CD4-positive, alpha-beta memory T cell (primary cell): ENCODE data around the gene DVL2. TPM values are rescaled to one million over a fixed set of nuclear protein-coding genes. Genes with fewer than 3 reads are reported as not detected.

Source experiments
- CTCF ChIA-PET: fragments of 350-600 bp; sonication (Branson Sonifier 250); formaldehyde crosslinking; loops from one replicate; lab custom pipeline; 2021; ENCODE audit warnings: inconsistent platforms; ENCODE audit not compliant: partially characterized antibody; lab: Charles Lee
- POLR2A ChIA-PET: fragments of 350-600 bp; sonication (Branson Sonifier 250); formaldehyde crosslinking; loops from one replicate; lab custom pipeline; 2021; ENCODE audit not compliant: partially characterized antibody; lab: Charles Lee
- DNase-seq, 5 donors: peaks; one replicate each; pipeline versions ENCODE4 v3.0.0 to v3.0.0-alpha.2; 2020 to 2022; ENCODE audit warnings: mixed read lengths in 1 of 5
- H3K27ac ChIP-seq: one replicate; pipeline ENCODE4 v1.7.0; 2013; ENCODE audit warnings: low read depth, low read length
- H3K27me3 ChIP-seq: 2 replicates; pipeline ENCODE4 v1.7.0; 2013; ENCODE audit warnings: mild to moderate bottlenecking, low read length, moderate library complexity; ENCODE audit not compliant: insufficient read depth
- H3K36me3 ChIP-seq: 2 replicates; pipeline ENCODE4 v1.7.0; 2013; ENCODE audit warnings: mild to moderate bottlenecking, low read length, moderate library complexity; ENCODE audit not compliant: insufficient read depth
- H3K4me1 ChIP-seq: 2 replicates; pipeline ENCODE4 v1.7.0; 2013; ENCODE audit warnings: mild to moderate bottlenecking, low read length, moderate library complexity; ENCODE audit not compliant: insufficient read depth
- H3K4me3 ChIP-seq, 2 donors: one replicate each; pipeline ENCODE4 v1.7.0; 2013; ENCODE audit warnings: low read length in 2 of 2, mild to moderate bottlenecking in 1 of 2
- H3K9me3 ChIP-seq, 2 donors: one replicate each; pipeline ENCODE4 v1.7.0; 2013; ENCODE audit warnings: low read length in 2 of 2, control low read depth in 1 of 2; ENCODE audit not compliant: control insufficient read depth in 1 of 2
- H3K27ac Mint-ChIP-seq, 7 donors: one replicate each; pipeline ENCODE4 v1.8.0; 2020 to 2021; ENCODE audit warnings: mixed read lengths in 7 of 7, mild to moderate bottlenecking in 6 of 7, inconsistent platforms in 3 of 7, moderate library complexity in 3 of 7
- H3K27me3 Mint-ChIP-seq, 2 donors: one replicate each; pipeline ENCODE4 v1.8.0; 2020 to 2021; ENCODE audit warnings: mixed read lengths in 2 of 2
- H3K36me3 Mint-ChIP-seq, 2 donors: one replicate each; pipeline ENCODE4 v1.8.0; 2020 to 2021; ENCODE audit warnings: mixed read lengths in 2 of 2, inconsistent platforms in 1 of 2, mild to moderate bottlenecking in 1 of 2
- H3K4me1 Mint-ChIP-seq, 4 donors: one replicate each; pipeline ENCODE4 v1.8.0; 2020 to 2021; ENCODE audit warnings: mixed read lengths in 4 of 4, mild to moderate bottlenecking in 1 of 4
- H3K4me3 Mint-ChIP-seq, 8 donors: one replicate each; pipeline ENCODE4 v1.8.0; 2020 to 2021; ENCODE audit warnings: mixed read lengths in 8 of 8, mild to moderate bottlenecking in 7 of 8, moderate library complexity in 6 of 8, inconsistent platforms in 3 of 8
- H3K9me3 Mint-ChIP-seq, 8 donors: one replicate each; pipeline ENCODE4 v1.8.0; 2020 to 2021; ENCODE audit warnings: mixed read lengths in 8 of 8, mild to moderate bottlenecking in 5 of 8, inconsistent platforms in 3 of 8, moderate library complexity in 1 of 8
- intact Hi-C: fragments of 100-400 bp; cut with micrococcal nuclease; formaldehyde crosslinking; loops from one replicate; pipeline ENCODE4 v1.15.1; 2023
- polyA plus RNA-seq, 2 donors: library from polyadenylated mRNA; unstranded; fragments of 300-500 nt; fragmentation: Illumina TruSeq; gene quantifications; one replicate each; pipeline ENCODE4 v1.2.3, GENCODE V29; 2021
- total RNA-seq, 2 experiments: library from RNA; stranded (reverse); gene quantifications; one replicate each; pipeline ENCODE4 v1.2.3, GENCODE V29; 2021

The DVL2 gene
- 10 to 100 TPM; 75.1 to 76.8 TPM for total RNA-seq
- polyA plus RNA-seq, result 10 to 100 TPM; 22.0 to 23.7 TPM

GRCh38 chr17:7234083-7234951 is at the start of gene DVL2:
Gene DVL2, minus strand, starts transcription at chr17:7234517. Its CDS starts 255 bp downstream, at chr17:7234262.
- H3K27ac ChIP-seq, result peak within 1 kb of the TSS; percentile 87
- H3K4me3 ChIP-seq, result peak within 1 kb of the TSS; percentile 48 to 98
- H3K27me3 Mint-ChIP-seq, result no peaks in the 10 kb centered on the region
- H3K4me1 Mint-ChIP-seq, result peaks cover 34 to 60% (median 48%) of the 10 kb centered on the region in 4 donors
- H3K36me3 ChIP-seq, result peaks cover 26% of the 10 kb centered on the region
- intact Hi-C loops, result loop anchor here (1.0 to 10.0 kb wide), 2 partner anchors 15 to 610 kb away; partner anchors contain the start of genes ACADVL and DLG4
- POLR2A ChIA-PET, result interaction anchor here (0.5 to 17.6 kb wide), 20 partner anchors 9 to 453 kb away, joined by 3 to 435 read pairs (median 4); partner anchors contain the start of genes ACADVL, ACAP1, ATP1B2 and CTDNEP1
- peak; percentile 93 to 97 (median 94) for DNase-seq
- H3K4me1 ChIP-seq, result peaks cover 54% of the 10 kb centered on the region
- H3K36me3 Mint-ChIP-seq, result peaks cover 18 to 50% of the 10 kb centered on the region in 2 donors
- peak within 1 kb of the TSS; percentile 94 to 98 (median 96) for H3K27ac Mint-ChIP-seq
- H3K9me3 ChIP-seq, result no peaks in the 10 kb centered on the region
- H3K4me3 Mint-ChIP-seq, result peak within 1 kb of the TSS; percentile 89 to 97 (median 93)
- no peaks in the 10 kb centered on the region for H3K9me3 Mint-ChIP-seq
- CTCF ChIA-PET, result interaction anchor here (0.6 to 6.0 kb wide), 3 partner anchors 14 to 26 kb away, joined by 3 to 48 read pairs (median 3); partner anchors contain the start of genes ACADVL and DLG4
- H3K27me3 ChIP-seq, result no peaks in the 10 kb centered on the region

DNA sequence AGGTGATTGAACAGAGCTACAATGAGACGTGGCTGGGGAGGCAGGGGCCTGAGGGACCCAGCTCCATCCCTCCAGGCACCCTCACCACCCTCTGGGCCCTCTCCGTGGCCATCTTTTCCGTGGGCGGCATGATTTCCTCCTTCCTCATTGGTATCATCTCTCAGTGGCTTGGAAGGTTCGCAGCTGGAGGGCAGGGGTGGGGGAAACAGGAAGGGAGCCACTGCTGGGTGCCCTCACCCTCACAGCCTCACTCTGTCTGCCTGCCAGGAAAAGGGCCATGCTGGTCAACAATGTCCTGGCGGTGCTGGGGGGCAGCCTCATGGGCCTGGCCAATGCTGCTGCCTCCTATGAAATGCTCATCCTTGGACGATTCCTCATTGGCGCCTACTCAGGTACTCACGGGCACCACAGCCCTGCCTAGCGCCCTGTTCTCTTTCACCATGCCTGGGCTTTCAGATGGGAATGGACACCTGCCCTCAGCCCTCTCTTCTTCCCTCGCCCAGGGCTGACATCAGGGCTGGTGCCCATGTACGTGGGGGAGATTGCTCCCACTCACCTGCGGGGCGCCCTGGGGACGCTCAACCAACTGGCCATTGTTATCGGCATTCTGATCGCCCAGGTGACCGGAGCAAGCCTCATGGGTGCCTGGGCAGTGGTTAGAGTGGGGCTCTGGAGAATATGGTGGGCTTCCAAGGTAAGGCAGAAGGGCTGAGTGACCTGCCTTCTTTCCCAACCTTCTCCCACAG is 49.3 kb upstream of the DVL2 start:
- ChIA-PET CTCF (interaction anchor here (1.1 to 1.9 kb wide), 4 partner anchors 12 to 54 kb away, joined by 3 to 13 read pairs (median 4); no protein-coding TSS in a partner anchor), POLR2A (interaction anchor here (3.6 kb wide), 1 partner anchor 12 kb away, joined by 15 read pairs; no protein-coding TSS in a partner anchor)
- Histone ChIP-seq H3K27me3 (peaks cover 10% of the 10 kb centered on the region), H3K9me3 (no peaks in the 10 kb centered on the region), H3K36me3 (no peaks in the 10 kb centered on the region), H3K4me3 (no peak overlapping the region), H3K4me1 (peaks cover 25% of the 10 kb centered on the region), H3K27ac (no peak overlapping the region)
- Mint-ChIP-seq H3K27me3 (peaks cover 19 to 24% of the 10 kb centered on the region in 2 donors), H3K27ac (no peak overlapping the region), H3K4me1 (peaks cover 4 to 28% (median 18%) of the 10 kb centered on the region in 4 donors), H3K4me3 (no peak overlapping the region), H3K36me3 (no peaks in the 10 kb centered on the region), H3K9me3 (no peaks in the 10 kb centered on the region)
- no peak for DNase-seq
- intact Hi-C loops, result loop anchor here (5.0 kb wide), 1 partner anchor 236 kb away; no protein-coding TSS in a partner anchor

DNA sequence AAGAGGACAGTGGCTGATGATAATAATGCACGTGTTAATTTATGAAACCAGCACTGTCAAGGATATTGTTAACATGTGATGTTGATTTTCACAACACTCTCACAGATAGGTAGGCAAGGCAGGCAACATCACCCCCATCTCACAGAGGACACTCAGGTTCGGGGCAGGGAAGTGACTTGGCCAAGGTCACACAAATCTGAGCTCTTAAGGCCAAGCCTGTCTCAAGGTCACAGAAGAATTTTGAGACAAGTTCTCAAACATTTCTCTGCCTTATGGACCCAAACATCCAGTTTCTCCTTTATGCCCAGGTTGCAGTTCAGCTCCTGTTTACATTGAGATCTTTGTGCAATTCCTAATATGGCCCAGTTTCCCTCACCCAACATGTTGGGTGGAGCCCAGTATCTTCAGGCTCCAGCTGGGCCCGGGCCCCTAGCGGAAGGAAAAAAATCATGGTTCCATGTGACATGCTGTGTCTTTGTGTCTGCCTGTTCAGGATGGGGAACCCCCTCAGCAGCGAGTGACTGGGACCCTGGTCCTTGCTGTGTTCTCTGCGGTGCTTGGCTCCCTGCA is 48.5 kb upstream of the DVL2 start:
- H3K4me3 ChIP-seq, result no peak overlapping the region
- H3K4me3 Mint-ChIP-seq, result peak overlapping the region in 3 of 8 donors; percentile 30 to 36 (median 31)
- ChIA-PET POLR2A (interaction anchor here (0.8 to 3.6 kb wide), 5 partner anchors 13 to 237 kb away, joined by 3 to 15 read pairs (median 3); no protein-coding TSS in a partner anchor), CTCF (interaction anchor here (0.9 to 1.9 kb wide), 7 partner anchors 8 to 146 kb away, joined by 3 to 13 read pairs (median 3); partner anchors contain the start of gene ACAP1)
- H3K27me3 ChIP-seq, result peaks cover 10% of the 10 kb centered on the region
- H3K27ac ChIP-seq, result no peak overlapping the region
- DNase-seq, result no peak
- no peaks in the 10 kb centered on the region for H3K9me3 Mint-ChIP-seq
- H3K9me3 ChIP-seq, result no peaks in the 10 kb centered on the region
- peaks cover 25% of the 10 kb centered on the region for H3K4me1 ChIP-seq
- H3K27me3 Mint-ChIP-seq, result peaks cover 19 to 24% of the 10 kb centered on the region in 2 donors
- peak overlapping the region in 2 of 7 donors; percentile 19 to 51 for H3K27ac Mint-ChIP-seq
- H3K4me1 Mint-ChIP-seq, result peaks cover 4 to 28% (median 18%) of the 10 kb centered on the region in 4 donors
- H3K36me3 ChIP-seq, result no peaks in the 10 kb centered on the region
- intact Hi-C loops, result loop anchor here (5.0 kb wide), 1 partner anchor 236 kb away; no protein-coding TSS in a partner anchor
- no peaks in the 10 kb centered on the region for H3K36me3 Mint-ChIP-seq

DNA sequence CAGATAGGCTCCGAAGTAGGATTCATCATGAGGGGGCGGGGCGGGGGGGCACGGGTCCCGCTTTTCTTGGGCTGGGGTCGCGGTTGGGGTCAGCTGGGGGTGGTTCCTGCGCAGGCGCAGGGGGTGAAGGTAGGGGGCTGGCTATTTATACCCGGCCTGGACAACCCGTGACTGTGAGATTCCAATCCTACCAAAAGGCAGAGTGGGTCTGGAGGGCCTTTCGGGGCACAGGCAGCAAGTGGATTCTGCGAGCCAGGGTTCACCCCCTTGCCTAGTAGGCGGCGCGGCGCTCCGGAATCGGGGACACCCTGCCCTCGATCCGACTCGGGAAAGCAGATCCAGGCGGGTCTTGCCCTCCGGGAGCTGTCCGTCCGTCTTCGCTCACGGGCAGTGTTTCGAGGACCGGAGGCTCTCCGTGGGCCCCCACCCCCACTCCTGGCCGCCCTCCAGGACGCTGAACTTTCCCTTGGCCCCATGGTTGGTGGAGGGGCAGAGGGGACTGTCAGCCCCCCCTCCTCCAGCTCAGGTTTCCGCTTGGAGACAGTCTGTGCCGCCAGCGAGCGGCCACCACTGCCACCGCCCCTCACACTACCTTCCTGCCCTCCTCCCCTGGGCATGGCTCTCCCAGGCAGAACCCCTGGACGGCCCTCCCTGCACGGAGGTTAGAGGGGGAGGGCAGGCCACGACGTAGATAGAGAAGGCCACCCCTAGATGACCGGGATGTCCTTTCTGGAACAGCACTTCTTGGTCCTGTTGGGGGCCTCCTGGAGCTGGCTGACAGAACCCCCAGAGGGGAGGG is 47.8 kb upstream of the DVL2 start:
- CTCF ChIA-PET, result interaction anchor here (0.9 to 1.9 kb wide), 8 partner anchors 9 to 236 kb away, joined by 3 to 13 read pairs (median 4); partner anchors contain the start of gene ACAP1
- peaks cover 10% of the 10 kb centered on the region for H3K27me3 ChIP-seq
- H3K4me1 Mint-ChIP-seq, result peaks cover 4 to 28% (median 18%) of the 10 kb centered on the region in 4 donors
- no peak overlapping the region for H3K27ac ChIP-seq
- peak overlapping the region; percentile 30 to 84 (median 78) for H3K4me3 Mint-ChIP-seq
- POLR2A ChIA-PET, result interaction anchor here (0.7 to 3.6 kb wide), 10 partner anchors 14 to 404 kb away, joined by 3 to 15 read pairs (median 3); partner anchors contain the start of gene TMEM102
- peaks cover 19 to 24% of the 10 kb centered on the region in 2 donors for H3K27me3 Mint-ChIP-seq
- DNase-seq, result no peak
- intact Hi-C loops, result loop anchor here (2.0 to 5.0 kb wide), 2 partner anchors 61 to 235 kb away; no protein-coding TSS in a partner anchor
- no peaks in the 10 kb centered on the region for H3K36me3 ChIP-seq
- H3K4me1 ChIP-seq, result peaks cover 25% of the 10 kb centered on the region
- no peaks in the 10 kb centered on the region for H3K9me3 Mint-ChIP-seq
- no peaks in the 10 kb centered on the region for H3K9me3 ChIP-seq
- peak overlapping the region in 1 of 2 donors; percentile 58 for H3K4me3 ChIP-seq
- no peaks in the 10 kb centered on the region for H3K36me3 Mint-ChIP-seq
- peak overlapping the region in 1 of 7 donors; percentile 84 for H3K27ac Mint-ChIP-seq

GRCh38 chr17:7281074-7281952 is 47.0 kb upstream of the DVL2 start, which contains the start of gene SLC2A4:
Gene SLC2A4, plus strand, starts transcription at chr17:7281718. Its CDS starts 217 bp downstream, at chr17:7281935.
- Histone ChIP-seq H3K4me1 (peaks cover 25% of the 10 kb centered on the region), H3K36me3 (no peaks in the 10 kb centered on the region), H3K9me3 (no peaks in the 10 kb centered on the region), H3K27me3 (peaks cover 10% of the 10 kb centered on the region), H3K4me3 (peak within 1 kb of the TSS; percentile 23 to 58), H3K27ac (peak within 1 kb of the TSS; percentile 41)
- no peaks in the 10 kb centered on the region for H3K36me3 Mint-ChIP-seq
- CTCF ChIA-PET, result interaction anchor here (0.7 to 2.8 kb wide), 11 partner anchors 10 to 279 kb away, joined by 3 to 26 read pairs (median 3); no protein-coding TSS in a partner anchor
- intact Hi-C loops, result loop anchor here (2.0 to 5.0 kb wide), 2 partner anchors 61 to 234 kb away; no protein-coding TSS in a partner anchor
- H3K4me3 Mint-ChIP-seq, result peak within 1 kb of the TSS; percentile 77 to 90 (median 82)
- H3K27me3 Mint-ChIP-seq, result peaks cover 17 to 23% of the 10 kb centered on the region in 2 donors
- DNase-seq, result peak; percentile 67 to 81 (median 69)
- POLR2A ChIA-PET, result interaction anchor here (0.7 to 3.6 kb wide), 13 partner anchors 15 to 405 kb away, joined by 3 to 15 read pairs (median 3); partner anchors contain the start of genes ACAP1, CLDN7 and TMEM102
- H3K27ac Mint-ChIP-seq, result peak within 1 kb of the TSS; percentile 36 to 84 (median 66)
- H3K9me3 Mint-ChIP-seq, result no peaks in the 10 kb centered on the region
- peaks cover 4 to 28% (median 18%) of the 10 kb centered on the region in 4 donors for H3K4me1 Mint-ChIP-seq
